GM21723 (cell line): ENCODE results near the gene BSG.
"Not testable (repeated sequence)": the region's sequence is repeated elsewhere in the genome, so short reads cannot be mapped to it uniquely, and the experiment has no call there.

Experiments
- ATAC-seq: cut with Tn5 transposase; IDR thresholded peaks from one replicate; pipeline ENCODE4 v1.9.1; 2021; ENCODE audit warnings: mild to moderate bottlenecking, moderate library complexity; ENCODE audit not compliant: unreplicated experiment

BSG gene

DNA sequence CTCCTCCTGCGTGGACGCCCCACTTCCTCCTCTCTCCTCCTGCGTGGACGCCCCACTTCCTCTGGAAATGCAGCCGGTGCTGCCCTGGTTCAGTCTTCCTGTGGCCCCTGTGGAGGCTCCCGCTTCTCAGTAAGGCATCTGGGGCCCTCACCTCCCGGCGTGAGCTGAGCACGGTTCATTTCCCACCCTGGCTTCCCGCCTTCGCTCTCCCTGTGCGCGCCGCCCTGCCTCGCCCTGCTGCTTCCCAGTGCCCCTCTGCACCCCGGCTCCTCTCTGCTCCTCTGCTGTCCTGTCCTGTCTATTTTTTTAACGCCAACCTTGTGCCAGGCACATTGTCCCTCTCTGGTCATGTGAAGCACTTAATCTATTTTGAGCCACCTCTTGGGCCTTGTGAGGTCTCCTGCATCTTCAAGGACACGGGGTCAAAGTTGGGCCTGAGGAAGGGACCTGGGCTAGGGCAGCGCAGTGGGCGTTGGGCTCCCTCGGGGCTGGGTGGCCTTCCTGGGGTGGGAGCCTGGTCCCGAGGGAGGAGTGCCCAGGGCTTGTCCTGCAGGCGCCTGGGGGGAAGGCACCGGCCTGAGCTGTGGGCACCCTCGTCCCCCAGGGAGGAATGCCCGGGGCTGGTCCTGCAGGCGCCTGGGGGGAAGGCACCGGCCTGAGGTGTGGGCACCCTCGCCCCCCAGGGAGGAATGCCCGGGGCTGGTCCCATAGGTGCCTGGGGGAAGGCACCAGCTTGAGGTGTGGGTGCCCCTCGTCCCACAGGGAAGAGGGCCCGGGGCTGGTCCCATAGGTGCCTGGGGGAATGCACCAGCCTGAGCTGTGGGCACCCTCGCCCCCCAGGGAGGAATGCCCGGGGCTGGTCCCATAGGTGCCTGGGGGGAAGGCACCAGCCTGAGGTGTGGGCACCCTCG is 30.2 kb downstream of the BSG start:
- ATAC-seq: no peak

DNA sequence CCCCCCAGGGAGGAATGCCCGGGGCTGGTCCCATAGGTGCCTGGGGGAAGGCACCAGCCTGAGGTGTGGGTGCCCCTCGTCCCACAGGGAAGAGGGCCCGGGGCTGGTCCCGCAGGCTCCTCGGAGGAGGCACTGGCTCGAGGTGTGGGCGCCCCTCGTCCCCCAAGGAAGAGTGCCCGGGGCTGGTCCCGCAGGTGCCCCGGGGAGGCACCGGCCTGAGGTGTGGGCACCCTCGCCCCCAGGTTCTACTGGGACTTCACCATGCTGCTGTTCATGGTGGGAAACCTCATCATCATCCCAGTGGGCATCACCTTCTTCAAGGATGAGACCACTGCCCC is 30.9 kb downstream of the BSG start:
- not testable (repeated sequence) for ATAC-seq

DNA sequence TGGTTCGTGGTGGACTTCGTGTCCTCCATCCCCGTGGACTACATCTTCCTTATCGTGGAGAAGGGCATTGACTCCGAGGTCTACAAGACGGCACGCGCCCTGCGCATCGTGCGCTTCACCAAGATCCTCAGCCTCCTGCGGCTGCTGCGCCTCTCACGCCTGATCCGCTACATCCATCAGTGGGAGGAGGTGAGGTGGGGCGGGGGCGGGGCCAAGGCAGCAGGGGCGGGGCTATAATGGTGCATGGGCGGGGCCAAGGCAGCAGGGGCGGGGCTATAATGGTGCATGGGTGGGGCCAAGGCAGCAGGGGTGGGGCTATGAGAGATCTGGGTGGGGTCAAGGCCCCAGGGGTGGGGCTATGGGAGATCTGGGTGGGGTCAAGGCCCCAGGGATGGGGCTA is 31.4 kb downstream of the BSG start:
- ATAC-seq: not testable (repeated sequence)

DNA sequence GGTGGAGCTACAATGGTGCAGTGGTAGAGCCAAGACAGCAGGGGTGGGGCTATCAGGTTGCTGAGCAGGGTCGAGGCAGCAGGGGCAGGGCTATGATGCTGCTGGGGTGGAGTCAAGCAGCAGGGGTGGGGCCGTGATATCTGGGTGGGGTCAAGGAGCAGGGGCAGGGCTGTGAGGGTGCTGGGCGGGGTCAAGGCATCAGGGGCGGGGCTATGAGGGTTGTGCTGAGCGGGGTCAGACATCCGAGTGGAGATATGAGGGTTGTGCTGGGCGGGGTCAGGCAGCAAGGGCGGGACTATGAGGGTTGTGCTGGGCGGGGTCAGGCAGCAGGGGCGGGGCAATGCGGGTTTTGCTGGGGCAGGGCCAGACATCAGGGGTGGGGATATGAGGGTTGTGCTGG is 32.0 kb downstream of the BSG start:
- no peak for ATAC-seq

DNA sequence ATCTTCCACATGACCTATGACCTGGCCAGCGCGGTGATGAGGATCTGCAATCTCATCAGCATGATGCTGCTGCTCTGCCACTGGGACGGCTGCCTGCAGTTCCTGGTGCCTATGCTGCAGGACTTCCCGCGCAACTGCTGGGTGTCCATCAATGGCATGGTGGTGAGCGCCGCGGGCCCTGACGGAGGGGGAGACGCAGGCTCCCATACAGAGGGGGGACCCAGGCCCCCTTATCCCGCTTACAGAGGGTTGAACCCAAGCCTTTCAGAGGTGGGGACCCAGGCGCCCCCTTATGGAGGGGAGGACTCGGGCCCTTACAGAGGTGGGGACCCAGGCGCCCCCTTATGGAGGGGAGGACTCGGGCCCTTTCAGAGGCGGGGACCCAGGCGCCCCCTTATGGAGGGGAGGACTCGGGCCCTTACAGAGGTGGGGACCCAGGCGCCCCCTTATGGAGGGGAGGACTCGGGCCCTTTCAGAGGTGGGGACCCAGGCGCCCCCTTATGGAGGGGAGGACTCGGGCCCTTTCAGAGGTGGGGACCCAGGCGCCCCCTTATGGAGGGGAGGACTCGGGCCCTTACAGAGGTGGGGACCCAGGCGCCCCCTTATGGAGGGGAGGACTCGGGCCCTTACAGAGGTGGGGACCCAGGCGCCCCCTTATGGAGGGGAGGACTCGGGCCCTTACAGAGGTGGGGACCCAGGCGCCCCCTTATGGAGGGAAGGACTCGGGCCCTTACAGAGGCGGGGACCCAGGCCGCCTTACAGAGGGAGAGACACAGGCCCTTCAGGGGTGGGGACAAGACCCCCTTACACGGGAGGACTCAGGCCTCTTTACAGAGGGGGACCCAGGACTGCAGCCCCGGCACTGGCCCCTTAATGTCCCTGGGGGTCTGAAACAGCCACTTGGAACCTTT is 32.9 kb downstream of the BSG start:
- not testable (repeated sequence) for ATAC-seq

DNA sequence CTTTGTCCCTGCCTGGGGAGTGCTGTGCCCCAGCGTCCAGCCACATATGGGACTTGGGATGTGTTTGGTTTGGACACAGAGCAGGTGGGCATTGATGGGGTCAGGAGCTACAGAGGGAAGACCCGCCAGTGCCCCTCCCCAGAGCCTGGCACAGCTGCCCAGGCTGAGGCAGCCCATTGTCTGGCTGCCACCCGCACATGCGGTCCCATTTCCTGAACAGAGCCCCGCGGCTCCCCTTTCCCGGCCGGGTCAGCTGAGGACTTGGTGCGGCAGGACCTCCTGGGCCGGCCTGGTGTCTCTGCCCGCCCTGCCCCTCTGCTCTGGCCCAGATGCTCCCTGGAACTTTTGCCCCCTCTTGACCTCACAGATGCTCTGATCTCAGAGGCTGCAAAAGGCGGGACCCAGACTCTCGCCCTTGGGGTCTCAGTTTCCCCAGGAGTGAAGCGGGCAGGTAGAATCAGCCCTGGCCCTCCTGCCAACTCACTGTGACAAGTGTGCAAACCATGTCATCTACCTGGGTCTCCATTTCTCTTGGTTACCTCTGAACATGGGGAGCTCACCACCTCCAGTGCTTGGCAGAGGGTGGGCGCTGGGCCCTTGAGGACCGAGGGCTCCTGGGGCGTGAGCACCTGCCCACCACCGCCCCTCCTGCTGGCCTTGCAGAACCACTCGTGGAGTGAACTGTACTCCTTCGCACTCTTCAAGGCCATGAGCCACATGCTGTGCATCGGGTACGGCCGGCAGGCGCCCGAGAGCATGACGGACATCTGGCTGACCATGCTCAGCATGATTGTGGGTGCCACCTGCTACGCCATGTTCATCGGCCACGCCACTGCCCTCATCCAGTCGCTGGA is 35.1 kb downstream of the BSG start:
- ATAC-seq: no peak

DNA sequence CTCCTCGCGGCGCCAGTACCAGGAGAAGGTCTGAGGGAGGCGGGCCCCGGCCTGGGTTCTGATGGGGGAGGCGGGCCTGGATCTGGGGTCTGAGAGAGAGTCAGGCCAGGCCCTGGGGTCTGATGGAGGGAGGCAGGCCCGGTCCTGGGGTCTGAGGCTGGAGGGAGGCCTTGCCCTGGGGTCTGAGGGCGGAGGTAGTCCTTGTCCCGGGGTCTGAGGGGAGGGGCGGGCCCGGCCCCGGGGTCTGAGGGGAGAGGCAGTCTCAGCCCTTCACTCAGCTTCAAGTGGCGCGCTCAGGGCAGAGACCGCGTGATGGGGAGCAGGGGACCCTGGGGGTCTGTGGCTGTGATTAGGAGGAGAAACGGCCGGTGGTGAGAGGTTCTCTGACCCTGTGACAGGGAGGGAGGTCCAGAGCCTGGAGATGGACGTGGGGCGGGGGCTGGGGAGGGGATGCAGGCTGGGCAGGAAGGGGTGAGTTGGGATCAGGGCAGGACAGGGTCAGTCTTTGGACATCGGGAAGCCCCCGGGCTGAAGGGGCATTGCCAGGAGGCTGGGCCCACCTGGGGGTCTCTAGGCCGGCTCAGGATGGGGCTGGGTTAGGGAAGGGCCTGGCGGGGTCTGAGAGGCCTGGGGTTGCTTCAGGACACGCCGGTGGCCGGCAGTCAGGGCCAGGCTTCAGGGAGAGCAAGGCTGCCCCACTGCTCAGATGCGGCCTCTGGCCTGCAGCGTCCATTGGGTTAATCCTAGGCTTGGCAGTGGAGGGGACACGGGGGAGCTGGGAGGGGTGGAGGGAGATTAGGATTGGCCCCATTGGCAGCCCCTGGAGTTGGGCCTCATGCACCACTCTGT is 36.0 kb downstream of the BSG start:
- ATAC-seq: no peak

DNA sequence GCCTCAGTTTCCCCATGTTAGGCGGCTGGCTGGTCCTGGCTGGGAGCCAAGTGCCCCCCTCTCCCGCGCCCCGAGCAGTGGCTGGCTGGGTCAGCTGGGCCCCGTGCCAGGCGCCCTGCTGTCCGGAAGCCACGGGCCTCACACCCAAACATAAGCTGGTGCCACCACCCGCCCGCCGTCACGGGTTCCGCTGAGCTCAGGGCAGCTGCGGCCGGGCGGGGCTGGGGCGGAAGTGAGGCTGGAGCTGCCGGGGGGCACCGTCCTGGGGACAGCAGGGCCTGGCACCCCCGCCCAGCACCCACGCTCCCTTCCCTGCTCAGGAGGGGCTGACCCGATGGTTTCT is 36.6 kb downstream of the BSG start:
- no peak for ATAC-seq

DNA sequence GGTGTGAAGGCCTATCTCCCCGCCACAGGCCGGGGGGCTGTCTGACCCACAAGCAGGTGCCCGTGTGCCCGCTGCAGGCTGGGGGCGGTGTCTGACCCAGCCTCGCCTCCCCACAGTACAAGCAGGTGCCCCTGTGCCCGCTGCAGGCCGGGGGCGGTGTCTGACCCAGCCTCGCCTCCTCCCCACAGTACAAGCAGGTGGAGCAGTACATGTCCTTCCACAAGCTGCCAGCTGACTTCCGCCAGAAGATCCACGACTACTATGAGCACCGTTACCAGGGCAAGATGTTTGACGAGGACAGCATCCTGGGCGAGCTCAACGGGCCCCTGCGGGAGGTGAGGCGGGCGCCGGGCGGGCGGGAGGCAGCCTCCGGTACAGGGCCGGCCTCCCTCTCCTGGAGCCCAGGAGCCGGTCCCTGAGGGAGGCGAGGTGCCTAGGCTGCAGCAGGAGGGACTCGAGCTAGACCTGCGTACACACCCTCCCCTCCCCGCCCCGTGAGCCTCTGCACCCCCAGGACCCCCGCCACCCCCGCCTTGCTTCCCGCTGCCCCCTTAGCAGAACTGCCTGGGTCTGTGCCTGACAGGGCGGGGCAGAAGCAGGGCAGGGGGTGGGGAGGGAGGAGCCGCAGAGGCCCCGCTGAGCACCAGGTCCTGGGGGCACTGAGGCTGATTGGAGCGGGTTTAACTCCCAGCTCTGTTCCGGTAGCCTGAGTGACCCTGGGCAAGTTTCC is 37.8 kb downstream of the BSG start:
- no peak for ATAC-seq

DNA sequence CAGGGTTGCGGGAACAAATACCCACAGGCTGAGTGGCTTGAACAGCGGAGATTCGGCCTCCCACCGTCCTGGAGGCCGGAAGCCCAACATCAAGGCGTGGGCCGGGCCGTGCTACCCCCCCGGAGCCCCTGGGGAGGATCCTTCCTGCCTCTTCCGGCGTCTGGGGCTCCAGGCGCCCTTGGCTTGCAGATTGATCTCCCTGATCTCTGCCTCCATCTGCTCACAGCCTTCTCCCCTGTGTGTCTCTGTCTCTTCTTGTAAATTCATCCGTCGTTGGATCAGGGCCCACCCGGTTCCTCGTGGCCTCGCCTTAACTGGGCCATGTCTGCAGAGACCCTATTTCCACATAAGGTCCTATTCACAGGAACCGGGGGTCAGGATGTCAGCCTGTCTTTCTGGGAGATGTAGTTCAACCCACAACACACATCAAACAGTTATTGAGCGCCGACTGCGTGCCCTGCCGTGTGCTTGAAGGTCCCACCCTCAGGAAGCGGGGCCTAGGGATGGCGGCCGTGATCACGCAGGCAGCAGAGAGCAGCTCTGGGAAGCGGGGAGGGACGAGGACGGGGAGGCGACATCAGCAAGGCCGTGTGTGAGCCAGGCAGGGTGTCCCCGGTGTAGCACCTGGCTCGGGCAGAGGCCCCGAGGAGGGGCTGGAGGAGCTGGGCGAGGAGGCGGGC is 38.5 kb downstream of the BSG start:
- ATAC-seq: no peak

DNA sequence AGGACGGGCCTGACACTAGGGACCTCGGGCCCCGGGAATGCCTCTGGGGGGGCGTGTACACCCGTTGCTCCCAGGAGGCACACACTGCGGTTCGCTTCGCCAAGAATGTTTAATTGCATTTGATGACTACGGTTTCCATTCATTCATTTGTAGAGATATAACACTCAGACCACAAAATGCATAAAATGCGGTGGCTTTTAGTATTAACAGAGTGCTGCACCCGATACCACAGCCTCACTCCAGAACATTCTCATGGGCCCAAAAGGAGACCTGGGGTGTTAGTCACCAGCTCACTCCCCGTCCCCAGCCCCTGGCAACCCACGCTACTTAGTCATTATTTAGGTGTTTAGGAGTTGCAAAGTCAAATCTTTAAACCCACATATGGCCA is 39.1 kb downstream of the BSG start:
- no peak for ATAC-seq

DNA sequence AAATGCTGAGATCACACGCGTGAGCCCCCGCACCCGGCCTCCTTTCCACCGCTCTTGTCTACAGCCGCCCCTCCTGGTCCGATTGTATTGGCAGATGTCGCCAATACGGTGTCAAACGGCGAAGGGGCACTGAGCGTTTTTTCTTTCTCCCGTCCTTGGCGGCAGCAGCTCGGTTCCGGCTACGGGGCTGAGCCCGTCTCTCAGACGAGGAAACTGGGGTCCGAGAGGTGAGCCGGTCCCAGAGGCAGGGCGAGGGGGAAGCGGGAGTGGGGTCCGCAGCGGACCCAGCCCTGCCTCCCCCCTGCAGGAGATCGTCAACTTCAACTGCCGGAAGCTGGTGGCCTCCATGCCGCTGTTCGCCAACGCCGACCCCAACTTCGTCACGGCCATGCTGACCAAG is 40.5 kb downstream of the BSG start:
- ATAC-seq: no peak

DNA sequence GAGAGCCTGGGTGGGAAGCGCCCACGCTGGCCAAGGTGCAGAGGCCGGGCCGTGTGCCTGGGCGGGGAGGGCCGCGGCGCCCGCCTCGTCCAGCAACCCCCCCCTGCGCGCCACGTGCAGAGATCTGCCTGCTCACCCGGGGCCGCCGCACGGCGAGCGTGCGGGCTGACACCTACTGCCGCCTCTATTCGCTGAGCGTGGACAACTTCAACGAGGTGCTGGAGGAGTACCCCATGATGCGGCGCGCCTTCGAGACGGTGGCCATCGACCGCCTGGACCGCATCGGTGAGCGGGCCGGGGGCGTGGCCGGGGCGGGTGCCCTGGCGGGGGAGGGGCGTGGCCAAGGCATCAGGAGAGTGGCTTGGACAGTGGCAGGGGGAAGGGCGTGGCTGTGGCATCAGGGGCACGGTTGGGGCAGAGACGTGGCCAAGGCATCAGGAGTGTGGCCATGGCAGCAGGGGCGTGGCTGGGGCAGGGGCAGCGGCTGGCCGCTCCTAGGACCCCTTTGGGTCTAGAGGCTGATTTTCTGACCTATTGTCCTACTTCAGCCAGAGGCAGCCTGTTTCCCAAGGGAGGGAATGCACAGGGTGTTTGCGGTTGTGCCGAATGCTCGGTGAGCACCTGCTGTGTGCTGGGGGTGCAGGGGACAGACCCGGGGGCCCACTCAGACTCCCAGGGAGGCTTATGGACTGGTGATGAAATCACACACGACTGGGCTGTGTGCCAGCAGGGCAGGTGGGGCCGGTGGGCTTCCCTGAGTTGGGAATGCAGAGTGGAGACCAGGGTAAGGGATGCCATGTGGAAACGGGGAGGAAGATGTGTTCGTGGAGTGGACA is 41.6 kb downstream of the BSG start:
- no peak for ATAC-seq

DNA sequence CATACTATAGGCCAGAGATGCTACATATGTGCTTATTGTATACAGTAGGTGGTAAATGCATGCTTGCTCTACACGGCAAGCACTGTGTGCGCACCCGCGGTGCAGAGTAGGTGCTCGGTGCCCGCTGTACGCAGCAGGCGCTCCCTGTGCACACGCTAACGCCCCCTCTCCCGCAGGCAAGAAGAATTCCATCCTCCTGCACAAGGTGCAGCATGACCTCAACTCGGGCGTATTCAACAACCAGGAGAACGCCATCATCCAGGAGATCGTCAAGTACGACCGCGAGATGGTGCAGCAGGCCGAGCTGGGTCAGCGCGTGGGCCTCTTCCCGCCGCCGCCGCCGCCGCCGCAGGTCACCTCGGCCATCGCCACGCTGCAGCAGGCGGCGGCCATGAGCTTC is 43.2 kb downstream of the BSG start:
- ATAC-seq: no peak

DNA sequence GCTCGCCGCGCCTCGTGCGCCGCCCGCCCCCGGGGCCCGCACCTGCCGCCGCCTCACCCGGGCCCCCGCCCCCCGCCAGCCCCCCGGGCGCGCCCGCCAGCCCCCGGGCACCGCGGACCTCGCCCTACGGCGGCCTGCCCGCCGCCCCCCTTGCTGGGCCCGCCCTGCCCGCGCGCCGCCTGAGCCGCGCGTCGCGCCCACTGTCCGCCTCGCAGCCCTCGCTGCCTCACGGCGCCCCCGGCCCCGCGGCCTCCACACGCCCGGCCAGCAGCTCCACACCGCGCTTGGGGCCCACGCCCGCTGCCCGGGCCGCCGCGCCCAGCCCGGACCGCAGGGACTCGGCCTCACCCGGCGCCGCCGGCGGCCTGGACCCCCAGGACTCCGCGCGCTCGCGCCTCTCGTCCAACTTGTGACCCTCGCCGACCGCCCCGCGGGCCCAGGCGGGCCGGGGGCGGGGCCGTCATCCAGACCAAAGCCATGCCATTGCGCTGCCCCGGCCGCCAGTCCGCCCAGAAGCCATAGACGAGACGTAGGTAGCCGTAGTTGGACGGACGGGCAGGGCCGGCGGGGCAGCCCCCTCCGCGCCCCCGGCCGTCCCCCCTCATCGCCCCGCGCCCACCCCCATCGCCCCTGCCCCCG is 43.8 kb downstream of the BSG start:
- ATAC-seq: no peak

DNA sequence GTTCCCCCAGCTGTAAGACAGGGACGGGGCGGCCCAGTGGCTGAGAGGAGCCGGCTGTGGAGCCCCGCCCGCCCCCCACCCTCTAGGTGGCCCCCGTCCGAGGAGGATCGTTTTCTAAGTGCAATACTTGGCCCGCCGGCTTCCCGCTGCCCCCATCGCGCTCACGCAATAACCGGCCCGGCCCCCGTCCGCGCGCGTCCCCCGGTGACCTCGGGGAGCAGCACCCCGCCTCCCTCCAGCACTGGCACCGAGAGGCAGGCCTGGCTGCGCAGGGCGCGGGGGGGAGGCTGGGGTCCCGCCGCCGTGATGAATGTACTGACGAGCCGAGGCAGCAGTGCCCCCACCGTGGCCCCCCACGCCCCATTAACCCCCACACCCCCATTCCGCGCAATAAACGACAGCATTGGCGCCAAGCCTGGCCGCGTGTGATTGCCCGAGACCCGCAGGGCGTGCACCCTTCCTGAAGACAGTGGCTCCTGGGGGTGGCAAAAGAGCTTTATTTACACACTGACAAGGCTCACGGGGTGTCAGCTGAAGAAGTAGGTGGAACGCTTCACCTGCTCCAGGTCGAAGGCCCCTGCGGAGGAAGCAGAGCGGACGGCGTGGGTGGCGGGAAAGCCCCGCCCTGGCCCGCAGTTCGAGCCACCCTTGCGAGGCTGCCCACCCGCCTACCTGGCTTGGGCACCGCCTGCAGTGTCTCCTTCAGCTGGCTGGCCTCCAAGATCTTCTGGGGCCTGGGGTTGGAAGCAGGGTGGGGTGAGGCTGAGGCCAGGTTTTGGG is 44.5 kb downstream of the BSG start:
- no peak for ATAC-seq
